GM20000 (cell line): Measurements from ENCODE around the gene PRKAR1B.

Experiments
- DNase-seq: peaks from one replicate; pipeline ENCODE4 v3.0.0; 2012; ENCODE audit warnings: low spot score
- TF ChIP-seq, protein P1 (sequence below): IDR thresholded peaks from 2 replicates; pipeline ENCODE4 v1.5.1; 2012; ENCODE audit warnings: mild to moderate bottlenecking, control low read depth; ENCODE audit errors: extremely low read depth, missing control alignments

PRKAR1B gene

DNA sequence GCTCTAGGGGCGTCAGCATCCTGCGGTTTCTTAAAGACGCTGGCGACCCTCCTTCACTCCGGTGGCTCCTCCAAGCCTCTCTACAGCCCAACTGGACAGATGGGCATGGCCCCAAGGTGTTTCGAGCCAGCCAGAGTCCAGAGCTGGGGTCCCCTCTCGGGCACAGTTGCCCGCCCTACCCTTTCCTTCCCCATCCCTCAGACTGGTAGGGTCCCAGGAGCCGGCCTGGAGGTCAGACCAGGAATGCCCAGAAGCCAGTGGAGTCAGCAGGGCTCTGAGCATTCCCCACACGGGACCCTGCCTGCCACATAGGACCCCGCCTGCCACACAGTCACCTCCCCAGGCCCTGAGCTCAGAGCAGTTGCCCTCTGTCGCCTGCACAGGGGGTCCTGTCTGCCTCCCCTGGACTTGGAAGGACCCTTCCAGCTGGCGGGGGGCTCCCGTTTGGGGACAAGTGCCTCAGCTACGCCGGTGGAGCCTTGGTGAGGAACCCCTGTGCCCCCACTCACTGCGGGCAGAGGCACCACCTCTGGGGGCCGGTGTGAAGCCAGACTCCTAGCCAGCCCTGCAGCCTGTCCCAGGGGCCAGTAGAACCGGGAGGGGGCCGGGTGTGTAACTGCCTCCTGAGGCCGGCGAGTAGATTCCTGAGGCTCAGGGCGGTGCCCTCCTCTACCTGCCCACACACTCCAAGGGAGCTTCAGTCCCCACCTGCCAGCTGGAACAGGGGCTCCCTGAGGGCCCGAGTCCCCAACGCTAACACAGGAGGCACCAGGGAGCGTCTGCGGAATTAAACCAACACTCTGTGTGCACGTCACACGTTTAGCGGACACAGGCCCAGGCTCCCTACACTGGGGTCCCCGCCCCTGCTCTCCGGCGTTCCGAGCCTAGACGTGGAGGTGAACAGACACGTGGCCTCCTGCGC, 188.1 kb downstream of the PRKAR1B start:
- no peak for DNase-seq
- TF ChIP-seq, protein P1, sequence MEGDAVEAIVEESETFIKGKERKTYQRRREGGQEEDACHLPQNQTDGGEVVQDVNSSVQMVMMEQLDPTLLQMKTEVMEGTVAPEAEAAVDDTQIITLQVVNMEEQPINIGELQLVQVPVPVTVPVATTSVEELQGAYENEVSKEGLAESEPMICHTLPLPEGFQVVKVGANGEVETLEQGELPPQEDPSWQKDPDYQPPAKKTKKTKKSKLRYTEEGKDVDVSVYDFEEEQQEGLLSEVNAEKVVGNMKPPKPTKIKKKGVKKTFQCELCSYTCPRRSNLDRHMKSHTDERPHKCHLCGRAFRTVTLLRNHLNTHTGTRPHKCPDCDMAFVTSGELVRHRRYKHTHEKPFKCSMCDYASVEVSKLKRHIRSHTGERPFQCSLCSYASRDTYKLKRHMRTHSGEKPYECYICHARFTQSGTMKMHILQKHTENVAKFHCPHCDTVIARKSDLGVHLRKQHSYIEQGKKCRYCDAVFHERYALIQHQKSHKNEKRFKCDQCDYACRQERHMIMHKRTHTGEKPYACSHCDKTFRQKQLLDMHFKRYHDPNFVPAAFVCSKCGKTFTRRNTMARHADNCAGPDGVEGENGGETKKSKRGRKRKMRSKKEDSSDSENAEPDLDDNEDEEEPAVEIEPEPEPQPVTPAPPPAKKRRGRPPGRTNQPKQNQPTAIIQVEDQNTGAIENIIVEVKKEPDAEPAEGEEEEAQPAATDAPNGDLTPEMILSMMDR = no peak

DNA sequence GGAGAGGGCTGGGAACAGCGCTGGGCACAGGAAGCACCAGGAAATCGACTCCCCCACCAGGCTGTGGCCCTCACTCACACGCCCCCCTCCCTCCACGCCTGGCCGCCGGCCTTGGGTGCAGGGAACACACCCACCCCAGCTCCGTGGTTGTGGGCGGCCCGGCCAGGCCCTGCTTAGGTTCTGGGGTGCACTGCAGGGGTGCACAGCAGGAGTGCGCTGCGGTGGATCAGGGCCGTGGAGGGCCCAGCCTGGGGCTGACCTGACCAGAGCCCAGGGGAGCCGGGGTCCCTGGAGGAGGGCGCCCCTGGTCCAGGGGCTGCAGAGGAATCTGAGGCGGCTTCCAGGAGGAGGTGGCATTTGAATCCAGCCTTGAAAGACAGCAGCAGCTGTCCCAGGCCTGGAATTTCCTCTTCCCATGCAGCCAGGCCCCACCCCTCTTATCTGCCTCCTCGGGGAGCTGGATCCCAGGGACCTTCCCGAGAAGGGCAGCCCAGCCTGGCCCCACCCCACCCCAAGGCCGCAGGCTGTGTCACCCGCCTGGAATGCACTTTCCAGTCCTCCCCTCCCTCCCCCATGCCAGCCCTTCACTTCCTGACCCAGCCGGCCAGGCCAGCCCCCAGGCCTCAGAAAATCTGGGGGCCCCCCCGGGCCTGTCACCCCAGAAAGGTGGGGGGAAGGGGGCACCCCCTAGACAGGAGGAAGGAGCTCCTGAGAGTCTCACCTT, 189.0 kb downstream of the PRKAR1B start:
- TF ChIP-seq, protein P1 = no peak
- no peak for DNase-seq

- no peak for DNase-seq
- TF ChIP-seq, protein P1 = no peak
Observed at GRCh38 chr7:536231-536630, 190.8 kb downstream of the PRKAR1B start.

DNA sequence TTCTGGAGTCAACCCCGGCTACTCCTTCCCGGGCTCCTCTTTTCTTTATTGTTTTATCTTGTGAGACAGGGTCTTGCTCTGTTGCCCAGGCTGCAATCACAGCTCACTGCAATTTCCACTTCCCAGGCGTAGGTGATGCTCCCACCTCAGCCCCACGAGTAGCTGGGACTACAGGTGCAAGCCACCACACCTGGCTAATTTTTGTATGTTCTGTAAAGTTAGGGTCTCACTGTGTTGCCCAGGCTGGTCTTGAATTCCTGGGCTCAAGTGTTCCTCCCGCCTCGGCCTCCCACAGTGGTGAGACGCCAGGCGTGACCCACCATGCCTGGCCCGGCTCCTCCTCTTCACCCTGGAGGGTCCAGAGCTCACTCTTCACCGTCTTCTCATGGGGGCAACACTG, 192.1 kb downstream of the PRKAR1B start:
- TF ChIP-seq, protein P1 = no peak
- DNase-seq = no peak

- no peak for DNase-seq
- TF ChIP-seq, protein P1 = no peak
Observed at GRCh38 chr7:534075-534474, 193.0 kb downstream of the PRKAR1B start.

GRCh38 chr7:533266-533665, 193.8 kb downstream of the PRKAR1B start:
- no peak for DNase-seq
- TF ChIP-seq, protein P1 = no peak

DNA sequence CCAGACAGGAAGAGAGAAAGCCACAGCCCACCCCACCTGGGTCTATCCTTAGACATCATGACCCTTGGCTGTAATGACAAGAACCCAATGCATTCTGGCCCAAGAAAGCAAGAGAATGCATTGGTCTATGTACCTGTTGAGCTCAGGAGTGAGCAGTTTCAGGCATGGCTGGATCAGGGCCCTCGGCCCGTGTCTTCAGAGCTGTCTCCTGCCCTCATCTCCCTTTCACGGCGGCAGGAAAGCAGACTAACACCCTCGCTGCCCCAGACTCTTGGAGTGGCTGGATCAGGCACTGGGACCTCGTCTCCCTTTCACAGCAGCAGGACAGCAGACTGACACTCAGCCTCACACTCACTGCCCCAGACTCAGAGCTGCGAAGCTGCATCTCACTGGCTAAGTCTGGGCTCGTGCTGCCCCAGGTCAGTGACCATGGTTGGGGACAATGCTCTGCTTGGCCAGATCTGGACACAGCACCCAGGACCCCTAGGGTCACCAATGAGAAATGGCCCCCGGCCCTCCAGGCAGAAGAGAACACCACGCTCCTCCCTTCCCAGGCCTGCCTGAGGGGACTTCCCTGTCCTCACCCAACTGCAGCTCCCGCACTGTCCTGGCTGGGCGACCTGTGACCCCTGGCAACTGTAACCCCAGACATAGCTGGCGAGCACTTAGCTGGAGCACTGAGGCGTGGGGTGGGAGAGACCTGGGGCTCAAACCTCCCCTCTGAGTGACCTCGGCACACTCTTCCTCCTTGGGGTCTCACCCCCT, 194.5 kb downstream of the PRKAR1B start:
- no peak for DNase-seq
- TF ChIP-seq, protein P1 = no peak
